C4-2B (cell line): ENCODE results near the gene LCN6.

Source experiments
- H3K27ac ChIP-seq: fragments of 450-650 bp; 2 replicates; pipeline ENCODE4 v1.5.1; 2017
- ZFX ChIP-seq: fragments of 450-650 bp; IDR thresholded peaks from 2 replicates; pipeline ENCODE4 v1.6.1; 2017
- TF ChIP-seq, protein P1 (sequence below): fragments of 450-650 bp; conservative IDR thresholded peaks from 2 replicates; pipeline ENCODE4 v1.5.1; 2017; ENCODE audit warnings: mild to moderate bottlenecking

Gene LCN6

GRCh38 chr9:136728548-136729123, 19.7 kb downstream of the LCN6 start:
- peak; percentile 75; the same call in 1 of the 2 replicates for TF ChIP-seq ZFX
- TF ChIP-seq, protein P1, sequence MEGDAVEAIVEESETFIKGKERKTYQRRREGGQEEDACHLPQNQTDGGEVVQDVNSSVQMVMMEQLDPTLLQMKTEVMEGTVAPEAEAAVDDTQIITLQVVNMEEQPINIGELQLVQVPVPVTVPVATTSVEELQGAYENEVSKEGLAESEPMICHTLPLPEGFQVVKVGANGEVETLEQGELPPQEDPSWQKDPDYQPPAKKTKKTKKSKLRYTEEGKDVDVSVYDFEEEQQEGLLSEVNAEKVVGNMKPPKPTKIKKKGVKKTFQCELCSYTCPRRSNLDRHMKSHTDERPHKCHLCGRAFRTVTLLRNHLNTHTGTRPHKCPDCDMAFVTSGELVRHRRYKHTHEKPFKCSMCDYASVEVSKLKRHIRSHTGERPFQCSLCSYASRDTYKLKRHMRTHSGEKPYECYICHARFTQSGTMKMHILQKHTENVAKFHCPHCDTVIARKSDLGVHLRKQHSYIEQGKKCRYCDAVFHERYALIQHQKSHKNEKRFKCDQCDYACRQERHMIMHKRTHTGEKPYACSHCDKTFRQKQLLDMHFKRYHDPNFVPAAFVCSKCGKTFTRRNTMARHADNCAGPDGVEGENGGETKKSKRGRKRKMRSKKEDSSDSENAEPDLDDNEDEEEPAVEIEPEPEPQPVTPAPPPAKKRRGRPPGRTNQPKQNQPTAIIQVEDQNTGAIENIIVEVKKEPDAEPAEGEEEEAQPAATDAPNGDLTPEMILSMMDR, result no peak
- H3K27ac ChIP-seq, result peak overlapping the region; percentile 97

DNA sequence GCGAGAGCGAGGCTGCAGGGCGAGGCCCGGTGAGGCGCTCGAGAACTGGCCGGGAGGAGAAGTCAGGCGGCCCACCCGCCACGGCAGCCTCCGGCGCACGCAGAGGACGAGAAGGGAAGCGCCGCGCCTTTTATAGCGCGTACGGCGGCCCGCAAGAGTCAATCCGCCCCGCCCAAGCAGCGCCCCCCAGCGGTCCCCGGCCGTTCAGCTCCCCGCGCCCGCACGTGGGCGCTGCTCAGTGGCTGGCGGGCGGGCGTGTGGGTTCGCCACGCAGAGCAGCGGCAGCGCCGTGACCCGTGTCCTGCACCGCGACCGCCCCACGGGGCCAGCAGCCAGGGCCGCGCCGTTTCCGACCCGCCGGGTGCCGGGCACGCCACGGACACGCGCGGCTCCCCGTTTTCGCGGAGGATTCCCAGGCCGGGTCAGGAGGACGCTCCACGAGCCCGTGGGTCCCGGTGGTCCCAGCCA, 20.2 kb downstream of the LCN6 start:
- TF ChIP-seq ZFX, result no peak; the same call in 1 of the 2 replicates
- TF ChIP-seq, protein P1, result peak; percentile 98
- H3K27ac ChIP-seq, result peak overlapping the region; percentile 97

- H3K27ac ChIP-seq, result peak overlapping the region; percentile 97
Observed at GRCh38 chr9:136726631-136727191, 21.6 kb downstream of the LCN6 start.

GRCh38 chr9:136726118-136726517, 22.2 kb downstream of the LCN6 start:
- TF ChIP-seq, protein P1, result no peak
- no peak for TF ChIP-seq ZFX
- peak overlapping the region; percentile 97 for H3K27ac ChIP-seq

More at GRCh38 chr9:136726631-136727191, 21.6 kb downstream of the LCN6 start:
- no peak for TF ChIP-seq ZFX
- TF ChIP-seq, protein P1, result peak; percentile 78

- TF ChIP-seq, protein P1, result no peak
- TF ChIP-seq ZFX, result no peak
- peak overlapping the region; percentile 97 for H3K27ac ChIP-seq
Observed at GRCh38 chr9:136725612-136726011, 22.7 kb downstream of the LCN6 start.

GRCh38 chr9:136724772-136725171, 23.6 kb downstream of the LCN6 start:
- TF ChIP-seq, protein P1, result no peak
- peak overlapping the region; percentile 97 for H3K27ac ChIP-seq

GRCh38 chr9:136723989-136724388, 24.3 kb downstream of the LCN6 start:
- TF ChIP-seq ZFX, result no peak
- TF ChIP-seq, protein P1, result no peak
- no peak overlapping the region for H3K27ac ChIP-seq
